PC-3 (cell line): ENCODE data around the gene DMBX1.

Source experiments
- CTCF ChIP-seq: fragments of 300-600 bp; sonication (generic); conservative IDR thresholded peaks from 2 replicates; pipeline ENCODE4 v1.5.1; 2017; ENCODE audit warnings: antibody characterized with exemption, low read depth, mild to moderate bottlenecking, low read length
- EZH2 ChIP-seq: fragments of 300-600 bp; sonication (generic); IDR thresholded peaks from one replicate; pipeline ENCODE4 v1.6.1; 2017; ENCODE audit warnings: antibody characterized with exemption, mild to moderate bottlenecking, low read length; ENCODE audit not compliant: unreplicated experiment

- no peak for TF ChIP-seq CTCF
- no peak for TF ChIP-seq EZH2
Observed at GRCh38 chr1:46512135-46512791, 22.6 kb downstream of the DMBX1 start.
